Hepatocyte (in vitro differentiated cells): ENCODE measurements around the gene SARDH. TPM values are rescaled to one million over a fixed set of nuclear protein-coding genes. Genes with fewer than 3 reads are reported as not detected.
A peak's percentile ranks its signal among the peaks of the same experiment; 100 is the strongest.

Experiments
- DNase-seq: peaks from one replicate; pipeline ENCODE4 v3.0.0-alpha.2; 2016; ENCODE audit warnings: low spot score
- H2AFZ ChIP-seq: fragments of 200-600 bp; sonication (generic); 2 replicates; pipeline ENCODE4 v1.6.0; 2016; ENCODE audit warnings: antibody characterized with exemption, mild to moderate bottlenecking
- H3K27ac ChIP-seq: fragments of 200-600 bp; sonication (generic); 2 replicates; pipeline ENCODE4 v1.5.1; 2016; ENCODE audit warnings: mild to moderate bottlenecking
- H3K27me3 ChIP-seq: fragments of 200-600 bp; sonication (generic); 2 replicates; pipeline ENCODE4 v1.6.1; 2016
- H3K36me3 ChIP-seq: fragments of 200-600 bp; sonication (generic); replicated peaks from 2 replicates; pipeline ENCODE4 v1.5.1; 2016; ENCODE audit warnings: low read depth; ENCODE audit not compliant: insufficient read depth
- H3K4me1 ChIP-seq: fragments of 200-600 bp; sonication (generic); 2 replicates; pipeline ENCODE4 v1.5.1; 2016; ENCODE audit warnings: mild to moderate bottlenecking, moderate library complexity; ENCODE audit not compliant: insufficient read depth
- H3K4me2 ChIP-seq: fragments of 200-600 bp; sonication (generic); 2 replicates; pipeline ENCODE4 v1.6.0; 2016
- H3K4me3 ChIP-seq: fragments of 200-600 bp; sonication (generic); 2 replicates; pipeline ENCODE4 v1.5.1; 2016; ENCODE audit warnings: mild to moderate bottlenecking
- H3K79me2 ChIP-seq: fragments of 200-600 bp; sonication (generic); 2 replicates; pipeline ENCODE4 v1.6.0; 2017; ENCODE audit warnings: mild to moderate bottlenecking
- H3K9me2 ChIP-seq: fragments of 200-600 bp; sonication (generic); replicated peaks from 2 replicates; pipeline ENCODE4 v1.6.0; 2017; ENCODE audit warnings: mild to moderate bottlenecking; ENCODE audit not compliant: insufficient read depth
- H3K9me3 ChIP-seq: fragments of 200-600 bp; sonication (generic); 2 replicates; pipeline ENCODE4 v1.5.1; 2016; ENCODE audit warnings: low read depth, mild to moderate bottlenecking
- H4K20me1 ChIP-seq: fragments of 200-600 bp; sonication (generic); 2 replicates; pipeline ENCODE4 v1.6.0; 2016; ENCODE audit warnings: mild to moderate bottlenecking; ENCODE audit not compliant: insufficient read depth, poor library complexity, severe bottlenecking
- CTCF ChIP-seq: fragments of 200-600 bp; sonication (generic); IDR thresholded peaks from 2 replicates; pipeline ENCODE4 v1.5.1; 2016; ENCODE audit warnings: antibody characterized with exemption, mild to moderate bottlenecking; ENCODE audit not compliant: poor library complexity
- EZH2 ChIP-seq: fragments of 200-600 bp; sonication (generic); IDR thresholded peaks from 2 replicates; pipeline ENCODE4 v1.6.1; 2016; ENCODE audit warnings: antibody characterized with exemption, mild to moderate bottlenecking, borderline replicate concordance
- EZH2phosphoT487 ChIP-seq: fragments of 200-600 bp; sonication (generic); IDR thresholded peaks from one replicate; pipeline ENCODE4 v1.6.1; 2018; ENCODE audit warnings: antibody characterized with exemption, mild to moderate bottlenecking, low read depth, moderate library complexity; ENCODE audit not compliant: unreplicated experiment, severe bottlenecking
- WGBS: methylation state at CpG from one replicate; pipeline ENCODE4 v1.1.6; 2016; ENCODE audit warnings: low lambda C conversion rate; ENCODE audit errors: missing lambda C conversion rate; 5-methylcytosine and 5-hydroxymethylcytosine counted together
- polyA plus RNA-seq: library from polyadenylated mRNA; unstranded; fragments of >200 nt; fragmentation: Nextera tagmentation; extraction: Ambion mirVana; gene quantifications from 2 replicates; pipeline ENCODE4 v1.2.1, GENCODE V29; 2016
- total RNA-seq: library from RNA; depleted of rRNA; stranded (reverse); fragments of >200 nt; gene quantifications from 2 replicates; pipeline ENCODE4 v1.2.3, GENCODE V29; 2014

The SARDH gene
- total and polyA plus RNA-seq, 2 experiments from 2014 or later, result 7.5 to 9.8 TPM

GRCh38 chr9:133773889-133774655 lies 35.9 kb upstream of the SARDH start:
- peak overlapping the region; percentile 12 for H3K27ac ChIP-seq
- WGBS, result 76% methylated on average over 9 of the region's 9 CpGs
- TF ChIP-seq EZH2phosphoT487 (no peak), EZH2 (no peak), CTCF (no peak)
- H3K9me2 ChIP-seq, result no peaks in the 10 kb centered on the region
- H3K79me2 ChIP-seq, result no peaks in the 10 kb centered on the region
- no peaks in the 10 kb centered on the region for H3K9me3 ChIP-seq
- no peak overlapping the region for H3K4me3 ChIP-seq
- H2AFZ ChIP-seq, result no peak overlapping the region
- no peaks in the 10 kb centered on the region for H4K20me1 ChIP-seq
- H3K36me3 ChIP-seq, result no peaks in the 10 kb centered on the region
- H3K27me3 ChIP-seq, result no peaks in the 10 kb centered on the region
- H3K4me2 ChIP-seq, result no peak overlapping the region
- no peaks in the 10 kb centered on the region for H3K4me1 ChIP-seq
- DNase-seq, result no peak

DNA sequence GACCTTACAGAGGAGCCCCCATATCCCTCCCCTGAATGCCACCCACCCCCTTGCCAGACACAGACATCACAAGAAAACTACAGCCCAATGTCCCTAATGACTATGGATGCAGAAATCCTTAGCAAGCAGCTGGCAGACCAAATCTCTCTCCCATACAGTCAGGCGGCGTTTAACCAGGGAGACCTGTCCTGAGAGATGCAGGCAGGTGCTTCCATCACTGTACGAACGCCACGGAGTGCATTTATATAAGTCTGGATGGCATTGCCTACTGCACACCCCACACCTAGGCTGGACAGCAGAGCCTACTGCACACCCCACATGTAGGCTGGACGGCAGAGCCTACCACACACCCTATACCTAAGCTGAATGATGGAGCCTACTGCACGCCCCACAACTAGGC lies 34.4 kb upstream of the SARDH start:
- H3K27me3 ChIP-seq, result no peaks in the 10 kb centered on the region
- no peak overlapping the region for H3K4me3 ChIP-seq
- no peaks in the 10 kb centered on the region for H3K4me1 ChIP-seq
- DNase-seq, result no peak
- H3K4me2 ChIP-seq, result no peak overlapping the region
- no peak for TF ChIP-seq CTCF
- no peak for TF ChIP-seq EZH2phosphoT487
- TF ChIP-seq EZH2, result no peak
- 100% methylated on average over 6 of the region's 7 CpGs for WGBS
- H3K79me2 ChIP-seq, result no peaks in the 10 kb centered on the region
- H3K9me2 ChIP-seq, result no peaks in the 10 kb centered on the region
- H3K36me3 ChIP-seq, result no peaks in the 10 kb centered on the region
- no peak overlapping the region for H2AFZ ChIP-seq
- no peaks in the 10 kb centered on the region for H3K9me3 ChIP-seq
- H4K20me1 ChIP-seq, result no peaks in the 10 kb centered on the region
- no peak overlapping the region for H3K27ac ChIP-seq

- DNase-seq, result no peak
- Histone ChIP-seq H3K9me3 (no peaks in the 10 kb centered on the region), H2AFZ (no peak overlapping the region), H3K4me1 (no peaks in the 10 kb centered on the region), H4K20me1 (no peaks in the 10 kb centered on the region), H3K36me3 (no peaks in the 10 kb centered on the region), H3K79me2 (no peaks in the 10 kb centered on the region), H3K4me2 (no peak overlapping the region), H3K27ac (no peak overlapping the region), H3K27me3 (no peaks in the 10 kb centered on the region), H3K4me3 (no peak overlapping the region), H3K9me2 (no peaks in the 10 kb centered on the region)
- WGBS, result 89% methylated on average over 26 of the region's 26 CpGs
- TF ChIP-seq CTCF, result no peak
- no peak for TF ChIP-seq EZH2
- no peak for TF ChIP-seq EZH2phosphoT487
These were observed 33.6 kb upstream of the SARDH start for GRCh38 chr9:133771486-133772482.
